Kasumi-1 (cell line): ENCODE results near the gene EPB41L1.

Experiments
- DNase-seq, 2 experiments: peaks; one replicate each; lab custom pipeline; 2025; lab: John Stamatoyannopoulos, UW

EPB41L1 gene

GRCh38 chr20:36193977-36194712 is 39.6 kb downstream of the EPB41L1 start:
- DNase-seq = no peak

- DNase-seq = no peak
Observed at GRCh38 chr20:36196676-36197075, 42.1 kb downstream of the EPB41L1 start.

GRCh38 chr20:36197271-36197670 is 42.7 kb downstream of the EPB41L1 start:
- no peak for DNase-seq

- DNase-seq = peak; percentile 69 to 73
Observed at GRCh38 chr20:36199345-36200257, 45.1 kb downstream of the EPB41L1 start.

GRCh38 chr20:36200451-36200850 is 45.9 kb downstream of the EPB41L1 start:
- no peak for DNase-seq

GRCh38 chr20:36201198-36201597 is 46.7 kb downstream of the EPB41L1 start:
- DNase-seq = no peak

GRCh38 chr20:36202891-36203338 is 48.4 kb downstream of the EPB41L1 start:
- DNase-seq = peak; percentile 44 to 51

- DNase-seq = no peak
Observed at GRCh38 chr20:36203861-36204260, 49.3 kb downstream of the EPB41L1 start.

- DNase-seq = no peak
Observed at GRCh38 chr20:36205026-36205425, 50.5 kb downstream of the EPB41L1 start.

- DNase-seq = no peak
Observed at GRCh38 chr20:36206068-36206467, 51.5 kb downstream of the EPB41L1 start.

- no peak for DNase-seq
Observed at GRCh38 chr20:36206641-36207040, 52.1 kb downstream of the EPB41L1 start.

- no peak for DNase-seq
Observed at GRCh38 chr20:36207602-36208001, 53.1 kb downstream of the EPB41L1 start.

- DNase-seq = no peak
Observed at GRCh38 chr20:36208257-36208656, 53.7 kb downstream of the EPB41L1 start.

GRCh38 chr20:36210436-36211021 is 56.0 kb downstream of the EPB41L1 start:
- DNase-seq = no peak

GRCh38 chr20:36213362-36213761 is 58.8 kb downstream of the EPB41L1 start:
- no peak for DNase-seq

GRCh38 chr20:36214684-36215256 is 60.2 kb downstream of the EPB41L1 start:
- DNase-seq = peak; percentile 9 to 15

- DNase-seq = no peak
Observed at GRCh38 chr20:36215778-36216177, 61.2 kb downstream of the EPB41L1 start.

- no peak for DNase-seq
Observed at GRCh38 chr20:36216314-36217025, 61.9 kb downstream of the EPB41L1 start.

GRCh38 chr20:36217226-36217625 is 62.7 kb downstream of the EPB41L1 start:
- DNase-seq = no peak

GRCh38 chr20:36218380-36219064 is 64.0 kb downstream of the EPB41L1 start:
- DNase-seq = no peak

GRCh38 chr20:36219671-36220220 is 65.2 kb downstream of the EPB41L1 start:
- DNase-seq = no peak
